ENCODE results near the gene ERBB4.

- TF ChIP-seq CTCF (IDR thresholded peaks at IDR 0.05 in 4 of 5, conservative IDR thresholded peaks at IDR 0.05 in 1 of 5): no peak
- no peak for TF ChIP-seq POLR2A (IDR thresholded peaks at IDR 0.05)
Measured at GRCh38 chr2:212073360-212073759, 465.2 kb downstream of the ERBB4 start.

Data from gastrocnemius medialis (tissue), 4 donors.